SW 1271 (cell line): Measurements from ENCODE around the gene MN1.
"Not testable (repeated sequence)": the region's sequence is repeated elsewhere in the genome, so short reads cannot be mapped to it uniquely, and the experiment has no call there.

Source experiments
- DNase-seq, 2 experiments: peaks; one replicate each; lab custom pipeline; 2025; lab: John Stamatoyannopoulos, UW

The MN1 gene

GRCh38 chr22:27761665-27762064 is 39.9 kb downstream of the MN1 start:
- no peak for DNase-seq

- no peak for DNase-seq
Observed at GRCh38 chr22:27761000-27761399, 40.6 kb downstream of the MN1 start.

GRCh38 chr22:27760474-27760873 is 41.1 kb downstream of the MN1 start:
- DNase-seq = no peak

GRCh38 chr22:27757928-27758525 is 43.5 kb downstream of the MN1 start:
- DNase-seq = no peak

- no peak for DNase-seq
Observed at GRCh38 chr22:27756212-27756660, 45.3 kb downstream of the MN1 start.

GRCh38 chr22:27755521-27756211 is 45.9 kb downstream of the MN1 start:
- DNase-seq = no peak

GRCh38 chr22:27754888-27755480 is 46.6 kb downstream of the MN1 start:
- DNase-seq = no peak

GRCh38 chr22:27754247-27754887 is 47.2 kb downstream of the MN1 start:
- DNase-seq = no peak

- no peak for DNase-seq
Observed at GRCh38 chr22:27752771-27753170, 48.8 kb downstream of the MN1 start.

GRCh38 chr22:27752141-27752540 is 49.4 kb downstream of the MN1 start:
- no peak for DNase-seq

GRCh38 chr22:27751277-27752070 is 50.1 kb downstream of the MN1 start:
- no peak for DNase-seq

- DNase-seq = no peak
Observed at GRCh38 chr22:27750584-27751265, 50.8 kb downstream of the MN1 start.

- DNase-seq = no peak
Observed at GRCh38 chr22:27749597-27750225, 51.8 kb downstream of the MN1 start.

- DNase-seq = no peak
Observed at GRCh38 chr22:27748751-27749191, 52.8 kb downstream of the MN1 start.

GRCh38 chr22:27748349-27748748 is 53.2 kb downstream of the MN1 start:
- DNase-seq = no peak

- DNase-seq = no peak
Observed at GRCh38 chr22:27747396-27748221, 53.9 kb downstream of the MN1 start.

- DNase-seq = no peak
Observed at GRCh38 chr22:27746918-27747317, 54.6 kb downstream of the MN1 start.

GRCh38 chr22:27745809-27746208 is 55.7 kb downstream of the MN1 start:
- DNase-seq = no peak

GRCh38 chr22:27745154-27745553 is 56.4 kb downstream of the MN1 start:
- no peak for DNase-seq

- not testable (repeated sequence) for DNase-seq
Observed at GRCh38 chr22:27744078-27744477, 57.5 kb downstream of the MN1 start.
